ENCODE data around the gene ANKRD17. TPM values are rescaled to one million over a fixed set of nuclear protein-coding genes. Genes with fewer than 3 reads are reported as not detected.

The ANKRD17 gene
- total and polyA plus RNA-seq, 2 donors (not counting 3 experiments of a cell fraction or from before 2014, with no cell fraction given) = 33.3 to 64.4 TPM

GRCh38 chr4:73248416-73248815 is 10.2 kb downstream of the ANKRD17 start:
- Histone ChIP-seq H3K9me3 (replicated peaks; ENCODE audit: control insufficient read depth, insufficient read depth, low read length) (no peaks in the 10 kb centered on the region), H3K9ac (replicated peaks; ENCODE audit: extremely low read depth, insufficient read depth, low read length) (no peak overlapping the region), H4K20me1 (replicated peaks; ENCODE audit: control insufficient read depth, extremely low read depth, insufficient read depth, low read length) (peaks cover 11% of the 10 kb centered on the region), H3K27ac (ENCODE audit: insufficient read depth, low read depth, low read length) (no peak overlapping the region), H3K9me1 (replicated peaks; ENCODE audit: control insufficient read depth, extremely low read depth, insufficient read depth, low read length) (no peaks in the 10 kb centered on the region), H3K4me3 (replicated peaks in 1 of 3; ENCODE audit: insufficient read depth in 1 of 3, low read depth in 1 of 3, low read length in 3 of 3) (no peak overlapping the region), H3K4me2 (ENCODE audit: insufficient read depth, low read length) (no peak overlapping the region), H3K27me3 (ENCODE audit: control insufficient read depth in 2 of 2, insufficient read depth in 2 of 2, low read length in 2 of 2) (no peaks in the 10 kb centered on the region), H2AFZ (ENCODE audit: low read depth, low read length) (no peak overlapping the region), H3K4me1 (ENCODE audit: control insufficient read depth, extremely low read depth, insufficient read depth, low read length) (no peaks in the 10 kb centered on the region), H3K79me2 (ENCODE audit: control insufficient read depth, insufficient read depth, low read length) (peaks cover 99% of the 10 kb centered on the region), H3K36me3 (ENCODE audit: control insufficient read depth in 2 of 2, extremely low read depth in 1 of 2, insufficient read depth in 2 of 2, low read length in 2 of 2) (peaks cover 0 to 5% of the 10 kb centered on the region in 2 experiments)
- BruUV-seq (replicated peaks) = no TSS peak
- TF ChIP-seq FOS (IDR thresholded peaks at IDR 0.05; ENCODE audit: borderline replicate concordance, insufficient read depth, low read length) (no peak), MAX (IDR thresholded peaks at IDR 0.05; ENCODE audit: insufficient read depth, insufficient read length) (no peak), CTCF (IDR thresholded peaks at IDR 0.05; ENCODE audit: extremely low read depth in 1 of 2, insufficient read depth in 1 of 2, low read depth in 1 of 2, low read length in 2 of 2) (no peak)
- dilution Hi-C loops (cut with MboI; ENCODE audit: extremely low pct_ligation_motif_present, low sequenced_read_pairs) (no loop called here), intact Hi-C loops (cut with micrococcal nuclease) (no loop called here)
- FAIRE-seq (no peak), DNase-seq (ENCODE audit: low read depth, low spot score) (no peak)
- CTCF ChIA-PET = interaction anchor here (1.4 to 1.6 kb wide), 2 partner anchors 9 to 168 kb away, joined by 3 to 6 read pairs; no protein-coding TSS in a partner anchor
- POLR2A ChIA-PET = interaction anchor here (0.7 kb wide), 1 partner anchor 10 kb away, joined by 4 read pairs; the partner anchor contains the start of gene ANKRD17

- no peaks in the 10 kb centered on the region for H3K36me3 ChIP-seq (ENCODE audit: control insufficient read depth in 2 of 2, extremely low read depth in 1 of 2, insufficient read depth in 2 of 2, low read length in 2 of 2)
- H3K9me3 ChIP-seq (replicated peaks; ENCODE audit: control insufficient read depth, insufficient read depth, low read length) = no peaks in the 10 kb centered on the region
- peaks cover 98% of the 10 kb centered on the region for H3K79me2 ChIP-seq (ENCODE audit: control insufficient read depth, insufficient read depth, low read length)
- no peak overlapping the region for H3K27ac ChIP-seq (ENCODE audit: insufficient read depth, low read depth, low read length)
- no peak overlapping the region for H3K4me2 ChIP-seq (ENCODE audit: insufficient read depth, low read length)
- dilution Hi-C loops (cut with MboI; ENCODE audit: extremely low pct_ligation_motif_present, low sequenced_read_pairs) (no loop called here), intact Hi-C loops (cut with micrococcal nuclease) (no loop called here)
- H3K4me1 ChIP-seq (ENCODE audit: control insufficient read depth, extremely low read depth, insufficient read depth, low read length) = no peaks in the 10 kb centered on the region
- ChIA-PET POLR2A (no interaction called here), CTCF (no interaction called here)
- H3K4me3 ChIP-seq (replicated peaks in 1 of 3; ENCODE audit: insufficient read depth in 1 of 3, low read depth in 1 of 3, low read length in 3 of 3) = no peak overlapping the region
- H3K9me1 ChIP-seq (replicated peaks; ENCODE audit: control insufficient read depth, extremely low read depth, insufficient read depth, low read length) = no peaks in the 10 kb centered on the region
- TF ChIP-seq JUN (IDR thresholded peaks at IDR 0.05; ENCODE audit: borderline replicate concordance, insufficient read depth, insufficient read length, low read depth) (no peak), GATA2 (IDR thresholded peaks at IDR 0.05; ENCODE audit: insufficient read depth, insufficient read length, low read depth, low read length) (no peak), POLR2AphosphoS5 (IDR thresholded peaks at IDR 0.05; ENCODE audit: insufficient read depth, low read depth, low read length) (no peak), POLR2A (IDR thresholded peaks at IDR 0.05; ENCODE audit: low read depth, low read length) (no peak), EZH2 (IDR thresholded peaks at IDR 0.05; ENCODE audit: borderline replicate concordance, low read depth, low read length, severe bottlenecking) (no peak), CTCF (IDR thresholded peaks at IDR 0.05; ENCODE audit: extremely low read depth in 1 of 2, insufficient read depth in 1 of 2, low read depth in 1 of 2, low read length in 2 of 2) (no peak), FOS (IDR thresholded peaks at IDR 0.05; ENCODE audit: borderline replicate concordance, insufficient read depth, low read length) (no peak), MYC (IDR thresholded peaks at IDR 0.05; ENCODE audit: low read depth, low read length) (no peak), MAX (IDR thresholded peaks at IDR 0.05; ENCODE audit: insufficient read depth, insufficient read length) (no peak)
- H4K20me1 ChIP-seq (replicated peaks; ENCODE audit: control insufficient read depth, extremely low read depth, insufficient read depth, low read length) = peaks cover 8% of the 10 kb centered on the region
- DNase-seq (ENCODE audit: low read depth, low spot score) (no peak), FAIRE-seq (no peak)
- H2AFZ ChIP-seq (ENCODE audit: low read depth, low read length) = no peak overlapping the region
- H3K9ac ChIP-seq (replicated peaks; ENCODE audit: extremely low read depth, insufficient read depth, low read length) = no peak overlapping the region
- no TSS peak for BruUV-seq (replicated peaks)
- H3K27me3 ChIP-seq (ENCODE audit: control insufficient read depth in 2 of 2, insufficient read depth in 2 of 2, low read length in 2 of 2) = no peaks in the 10 kb centered on the region
Observed at GRCh38 chr4:73247100-73247499, 11.5 kb downstream of the ANKRD17 start.
